T-helper 17 cell (primary cell): ENCODE measurements around the gene KIF22. TPM values are rescaled to one million over a fixed set of nuclear protein-coding genes. Genes with fewer than 3 reads are reported as not detected.
"Not testable (repeated sequence)": the region's sequence is repeated elsewhere in the genome, so short reads cannot be mapped to it uniquely, and the experiment has no call there.

ENCODE experiments used
- ATAC-seq: fragments of 150-1000 bp; cut with Tn5 transposase; 2 replicates; pipeline ENCODE4 v1.10.0; 2021; ENCODE audit warnings: mild to moderate bottlenecking, moderate library complexity
- DNase-seq, 3 donors: peaks; one replicate each; pipeline versions ENCODE4 v3.0.0 to v3.0.0-alpha.2; 2020 to 2021
- H3K9me3 ChIP-seq: one replicate; pipeline ENCODE4 v1.7.0; 2013; ENCODE audit warnings: low read length, mild to moderate bottlenecking; ENCODE audit not compliant: control insufficient read depth, poor library complexity, severe bottlenecking
- H3K27ac Mint-ChIP-seq: one replicate; pipeline ENCODE4 v1.8.0; 2022; ENCODE audit warnings: mild to moderate bottlenecking, moderate library complexity, mixed read lengths
- H3K27me3 Mint-ChIP-seq: one replicate; pipeline ENCODE4 v1.8.0; 2022; ENCODE audit warnings: mixed read lengths
- H3K36me3 Mint-ChIP-seq: one replicate; pipeline ENCODE4 v1.8.0; 2022; ENCODE audit warnings: low read depth, mixed read lengths
- H3K4me1 Mint-ChIP-seq: one replicate; pipeline ENCODE4 v1.8.0; 2022; ENCODE audit warnings: mild to moderate bottlenecking, mixed read lengths
- H3K4me3 Mint-ChIP-seq: one replicate; pipeline ENCODE4 v1.8.0; 2022; ENCODE audit warnings: mild to moderate bottlenecking, moderate library complexity, mixed read lengths
- total RNA-seq, 4 donors: library from RNA in 2 of 4; stranded (reverse) in 2 of 4; gene quantifications; one replicate each; pipeline ENCODE4 v1.2.3 and lab custom pipeline; 2022 to 2026

The KIF22 gene
- 10 to 100 TPM; 74.3 to 89.0 TPM for total RNA-seq
- 103 to 108 reads per million in 2 donors for total RNA-seq (lab: John Stamatoyannopoulos, UW)

DNA sequence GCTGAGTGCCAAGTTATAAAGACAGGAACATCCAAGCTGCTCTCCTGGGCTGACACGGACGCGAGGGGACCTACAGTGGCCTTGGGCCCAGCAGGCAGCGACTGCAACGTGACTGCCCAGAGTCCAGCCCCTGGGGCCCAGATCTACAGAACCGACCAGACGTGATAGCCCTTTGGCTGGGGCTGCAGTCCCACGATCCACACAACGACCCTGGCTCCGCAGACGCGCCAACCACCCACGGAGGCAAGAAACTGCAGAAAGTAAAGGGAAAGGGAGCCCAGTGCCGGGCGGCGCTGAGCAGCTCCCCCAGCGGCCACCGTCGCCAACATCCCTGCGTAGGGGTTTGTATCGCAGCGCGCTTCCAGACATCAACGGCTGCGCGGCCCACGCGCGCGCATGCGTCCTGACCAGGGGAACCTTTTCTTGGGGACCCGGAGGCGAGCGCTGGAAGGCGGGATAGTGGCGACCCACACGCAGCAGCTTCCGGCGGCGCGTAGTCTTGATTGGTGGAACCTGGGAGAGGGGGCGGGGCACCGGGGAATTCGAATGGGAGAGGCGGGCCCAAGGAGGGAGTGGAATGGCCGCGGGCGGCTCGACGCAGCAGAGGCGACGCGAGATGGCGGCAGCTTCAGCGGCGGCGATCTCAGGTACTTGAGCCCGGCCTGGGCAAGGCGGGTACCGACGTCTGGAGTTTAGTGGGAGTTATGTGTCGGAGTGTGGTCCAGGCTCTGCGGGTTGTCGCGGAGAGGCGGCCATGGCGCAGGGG, at the start of gene KIF22:
TSS of gene KIF22 (plus strand) at position 569 of the 766 bp plus-strand sequence. CDS start at position 578, 9 bp downstream.
- H3K36me3 Mint-ChIP-seq: peaks cover 8% of the 10 kb centered on the region
- H3K4me3 Mint-ChIP-seq: peak within 1 kb of the TSS; percentile 98
- DNase-seq (peak; percentile 99 to 100 (median 99)), ATAC-seq (peak; percentile 94)
- peaks cover 37% of the 10 kb centered on the region for H3K4me1 Mint-ChIP-seq
- no peaks in the 10 kb centered on the region for H3K27me3 Mint-ChIP-seq
- H3K27ac Mint-ChIP-seq: peak within 1 kb of the TSS; percentile 96
- no peaks in the 10 kb centered on the region for H3K9me3 ChIP-seq

DNA sequence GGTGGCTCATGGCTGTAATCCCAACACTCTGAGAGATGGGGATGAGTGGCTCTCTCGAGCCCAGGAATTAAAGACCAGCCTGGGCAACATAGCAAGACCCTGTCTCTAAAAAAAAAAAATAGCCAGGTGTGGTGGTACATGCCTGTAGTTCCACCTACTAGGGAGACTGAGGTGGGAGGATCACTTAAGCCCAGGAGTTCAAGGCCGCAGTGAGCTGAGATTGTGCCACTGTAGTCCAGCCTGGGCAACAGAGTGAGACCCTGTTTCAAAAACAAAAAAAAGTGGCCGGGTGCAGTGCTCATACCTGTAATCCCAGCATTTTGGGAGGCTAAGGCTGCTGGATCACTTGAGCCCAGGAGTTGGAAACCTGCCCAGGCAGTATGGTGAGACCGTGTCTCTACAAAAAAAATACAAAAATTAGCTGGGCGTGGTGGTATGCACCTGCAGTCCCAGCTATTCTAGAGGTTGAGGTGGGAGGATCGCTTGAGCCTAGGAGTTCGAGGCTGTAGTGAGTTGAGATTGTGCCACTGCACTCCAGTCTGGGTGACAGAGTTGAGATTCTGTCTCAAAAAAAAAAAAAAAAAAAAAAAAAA, 47.8 kb upstream of the KIF22 start:
- H3K4me1 Mint-ChIP-seq: peaks cover 73% of the 10 kb centered on the region
- peaks cover 16% of the 10 kb centered on the region for H3K36me3 Mint-ChIP-seq
- H3K27ac Mint-ChIP-seq: peak overlapping the region; percentile 100
- no peaks in the 10 kb centered on the region for H3K27me3 Mint-ChIP-seq
- DNase-seq: no peak
- peak overlapping the region; percentile 98 for H3K4me3 Mint-ChIP-seq
- H3K9me3 ChIP-seq: no peaks in the 10 kb centered on the region
- ATAC-seq: no peak

DNA sequence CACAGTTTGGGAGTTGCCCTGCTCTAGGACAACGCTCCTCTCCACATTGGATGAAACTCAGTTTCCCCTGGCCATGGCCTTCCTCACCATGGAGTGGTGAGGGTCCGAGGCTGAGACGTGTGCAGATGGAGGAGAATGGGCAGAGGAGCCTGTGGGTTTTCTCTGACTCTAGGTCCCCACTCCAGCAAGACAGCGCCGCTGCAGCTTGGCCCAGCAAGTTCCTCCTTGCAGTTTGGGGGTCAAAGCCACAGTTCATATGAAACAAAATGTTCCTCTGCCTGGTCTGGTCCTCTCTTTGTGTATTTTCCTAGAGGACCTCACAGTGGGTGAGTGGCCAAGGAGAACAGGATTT, 47.1 kb upstream of the KIF22 start:
- H3K27ac Mint-ChIP-seq: peak overlapping the region; percentile 100
- no peak for ATAC-seq
- no peaks in the 10 kb centered on the region for H3K9me3 ChIP-seq
- no peaks in the 10 kb centered on the region for H3K27me3 Mint-ChIP-seq
- peak overlapping the region; percentile 98 for H3K4me3 Mint-ChIP-seq
- peaks cover 67% of the 10 kb centered on the region for H3K4me1 Mint-ChIP-seq
- peaks cover 16% of the 10 kb centered on the region for H3K36me3 Mint-ChIP-seq
- no peak for DNase-seq

DNA sequence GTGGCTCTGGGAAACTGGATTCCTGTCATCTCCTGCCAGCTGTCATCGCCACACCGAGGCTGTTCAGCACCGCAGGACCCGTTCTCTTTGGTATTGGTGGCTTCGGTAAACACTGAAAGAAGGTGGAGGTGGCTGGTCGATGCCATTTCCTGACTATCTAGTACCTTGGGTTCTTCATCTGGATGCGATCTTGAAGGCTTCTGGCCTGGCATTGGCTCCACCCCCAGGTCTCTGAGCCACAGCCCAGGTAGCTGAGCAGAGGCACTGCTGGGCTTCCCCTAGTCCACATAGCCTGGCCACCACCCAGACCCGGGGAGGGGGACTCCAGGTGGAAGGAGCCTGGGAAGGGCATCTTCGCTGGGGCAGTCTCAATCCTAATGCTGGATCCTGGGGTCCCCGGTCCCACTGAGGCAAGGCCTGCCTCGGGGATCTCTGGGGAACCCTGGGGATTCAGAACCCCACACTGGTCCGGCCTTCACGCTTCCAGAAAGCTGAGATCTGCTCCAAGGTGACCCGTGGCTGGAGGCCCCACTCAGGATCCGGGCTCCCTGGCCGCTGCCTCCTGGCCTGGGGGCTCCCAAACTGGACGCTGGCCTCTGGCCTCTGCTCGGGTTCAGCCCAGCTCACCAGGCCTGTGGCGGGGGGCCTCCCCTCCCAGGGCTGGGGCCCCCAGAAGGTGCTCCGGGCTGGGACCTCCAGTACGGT, 46.6 kb upstream of the KIF22 start:
- Mint-ChIP-seq H3K4me1 (peaks cover 64% of the 10 kb centered on the region), H3K27me3 (no peaks in the 10 kb centered on the region), H3K27ac (peak overlapping the region; percentile 100), H3K4me3 (peak overlapping the region; percentile 98), H3K36me3 (peaks cover 18% of the 10 kb centered on the region)
- ATAC-seq (peak; percentile 36), DNase-seq (peak; percentile 21 to 48 (median 29))
- no peaks in the 10 kb centered on the region for H3K9me3 ChIP-seq

DNA sequence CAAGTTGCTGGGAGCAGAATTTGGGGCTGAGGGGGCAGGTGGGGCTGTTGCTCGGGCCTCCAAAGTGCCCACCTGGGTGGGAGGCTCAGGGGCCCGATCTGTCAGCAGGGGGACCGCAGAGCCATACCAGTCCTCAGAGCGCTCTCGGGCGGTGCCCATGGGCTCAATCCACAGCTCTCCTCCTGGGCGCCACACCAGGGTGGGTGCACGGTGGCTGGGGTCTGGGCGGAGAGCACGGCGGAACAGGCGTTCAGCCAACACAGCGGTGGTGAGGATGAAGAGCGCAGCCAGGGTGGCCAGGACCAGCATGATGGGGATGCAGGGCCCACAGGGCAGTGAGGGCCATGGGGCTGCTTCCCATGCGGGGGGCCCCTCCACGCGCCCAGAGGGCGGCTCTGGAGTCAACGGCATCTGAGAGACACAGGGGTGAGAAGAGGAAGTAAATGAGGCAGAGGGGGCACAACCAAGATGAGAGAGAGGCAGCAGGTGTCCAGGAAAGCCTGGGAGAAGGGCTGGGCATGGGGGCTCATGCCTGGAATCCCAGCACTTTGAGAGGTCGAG, 45.9 kb upstream of the KIF22 start:
- Mint-ChIP-seq H3K4me3 (peak overlapping the region; percentile 98), H3K27ac (peak overlapping the region; percentile 100), H3K4me1 (peaks cover 62% of the 10 kb centered on the region), H3K36me3 (peaks cover 19% of the 10 kb centered on the region), H3K27me3 (no peaks in the 10 kb centered on the region)
- H3K9me3 ChIP-seq: no peaks in the 10 kb centered on the region
- ATAC-seq: no peak
- DNase-seq: no peak

DNA sequence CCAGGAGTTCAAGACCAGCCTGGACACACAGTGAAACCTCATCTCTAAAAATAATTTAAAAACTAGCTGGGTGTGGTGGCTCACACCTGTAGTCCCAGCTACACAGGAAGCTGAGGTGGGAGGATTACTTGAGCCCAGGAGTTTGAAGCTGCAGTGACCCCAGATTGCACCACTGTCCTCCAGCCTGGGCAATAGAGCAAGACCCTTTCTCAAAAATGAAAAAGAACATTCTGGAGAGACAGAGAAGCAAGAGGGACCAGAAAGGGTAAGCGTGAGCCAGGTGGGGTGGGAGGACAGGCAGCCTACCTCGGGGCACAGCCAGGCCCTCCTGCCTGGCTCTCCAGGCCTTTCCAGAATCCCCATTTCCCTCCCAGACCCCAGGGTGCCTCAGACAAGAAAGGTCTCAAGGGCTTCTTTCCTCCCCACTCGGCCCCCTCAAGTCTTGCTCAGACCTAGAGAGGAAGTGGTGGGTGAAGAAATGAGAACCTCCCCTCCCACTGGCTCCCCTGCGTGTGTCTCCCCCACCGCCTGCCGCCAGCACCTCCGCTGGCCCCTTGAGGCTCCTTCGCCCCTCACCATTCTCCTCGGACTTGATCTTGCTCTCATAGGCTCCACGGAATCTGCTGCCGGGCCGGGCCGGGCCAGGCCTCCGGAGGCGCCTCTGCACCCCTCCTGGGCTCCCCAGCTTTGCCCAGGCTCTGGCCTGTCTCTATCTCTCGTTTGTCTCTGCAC, 45.3 kb upstream of the KIF22 start:
- peaks cover 55% of the 10 kb centered on the region for H3K4me1 Mint-ChIP-seq
- peaks cover 19% of the 10 kb centered on the region for H3K36me3 Mint-ChIP-seq
- H3K4me3 Mint-ChIP-seq: peak overlapping the region; percentile 98
- peak; percentile 13 to 33 (median 24) for DNase-seq
- H3K27ac Mint-ChIP-seq: peak overlapping the region; percentile 100
- H3K9me3 ChIP-seq: no peaks in the 10 kb centered on the region
- peak; percentile 35 for ATAC-seq
- H3K27me3 Mint-ChIP-seq: no peaks in the 10 kb centered on the region

DNA sequence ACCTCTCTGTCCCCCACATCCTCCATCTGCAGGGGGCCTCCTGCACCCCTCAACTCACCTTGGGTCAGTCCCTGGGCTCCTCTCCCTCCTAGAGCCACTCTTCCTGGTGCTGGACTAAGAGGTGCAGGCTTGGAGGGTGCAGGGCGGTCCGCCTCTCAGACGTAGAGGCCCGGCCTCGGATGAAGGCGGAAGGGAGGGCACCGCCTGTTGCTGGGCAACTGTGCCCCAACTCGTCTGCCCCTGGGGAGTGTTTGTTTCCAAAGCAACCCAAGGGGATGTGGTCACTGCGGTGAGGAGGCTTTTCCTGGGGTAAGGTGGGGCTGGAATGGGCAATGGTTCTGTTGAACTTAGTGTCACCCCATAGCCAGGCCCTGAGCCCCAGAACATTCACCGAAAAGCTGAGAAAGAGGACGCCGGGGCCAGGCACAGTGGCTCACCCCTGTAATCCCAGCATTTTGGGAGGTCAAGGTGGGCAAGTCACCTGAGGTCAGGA, 44.7 kb upstream of the KIF22 start, which contains the start of gene C16orf54:
TSS of gene C16orf54 (minus strand) at position 138 of the 493 bp plus-strand sequence. CDS start 1,039 bp downstream, outside the sequence.
- H3K4me3 Mint-ChIP-seq: peak within 1 kb of the TSS; percentile 98

DNA sequence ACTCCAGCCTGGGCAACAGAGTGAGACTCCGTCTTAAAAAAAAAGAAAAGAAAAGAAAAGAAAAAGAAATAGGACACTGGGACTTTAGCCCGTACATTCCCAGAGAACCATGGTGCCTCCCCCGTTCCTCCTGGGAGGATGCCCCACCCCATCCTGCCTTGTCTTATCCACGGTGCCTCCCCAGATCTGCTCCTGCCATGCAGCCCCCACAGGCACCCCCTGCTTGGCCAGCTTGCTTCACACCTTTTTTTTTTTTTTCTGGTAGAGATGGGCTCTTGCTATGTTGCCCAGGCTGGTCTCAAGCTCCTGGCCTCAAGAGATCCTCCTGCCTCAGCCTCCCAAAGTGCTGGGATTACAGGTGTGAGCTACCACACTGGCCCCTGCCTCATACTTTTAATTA, 44.0 kb upstream of the KIF22 start:
- Mint-ChIP-seq H3K36me3 (peaks cover 11% of the 10 kb centered on the region), H3K4me3 (peak overlapping the region; percentile 98), H3K27ac (peak overlapping the region; percentile 100), H3K4me1 (peaks cover 43% of the 10 kb centered on the region)
- not testable (repeated sequence) for H3K9me3 ChIP-seq, H3K27me3 Mint-ChIP-seq, ATAC-seq, DNase-seq

More for the DNA sequence above, 44.7 kb upstream of the KIF22 start, which contains the start of gene C16orf54:
- peak; percentile 75 to 89 (median 88) for DNase-seq
- no peaks in the 10 kb centered on the region for H3K9me3 ChIP-seq
- ATAC-seq: peak; percentile 84
- Mint-ChIP-seq H3K27me3 (no peaks in the 10 kb centered on the region), H3K4me1 (peaks cover 49% of the 10 kb centered on the region), H3K36me3 (peaks cover 16% of the 10 kb centered on the region), H3K27ac (peak within 1 kb of the TSS; percentile 100)

DNA sequence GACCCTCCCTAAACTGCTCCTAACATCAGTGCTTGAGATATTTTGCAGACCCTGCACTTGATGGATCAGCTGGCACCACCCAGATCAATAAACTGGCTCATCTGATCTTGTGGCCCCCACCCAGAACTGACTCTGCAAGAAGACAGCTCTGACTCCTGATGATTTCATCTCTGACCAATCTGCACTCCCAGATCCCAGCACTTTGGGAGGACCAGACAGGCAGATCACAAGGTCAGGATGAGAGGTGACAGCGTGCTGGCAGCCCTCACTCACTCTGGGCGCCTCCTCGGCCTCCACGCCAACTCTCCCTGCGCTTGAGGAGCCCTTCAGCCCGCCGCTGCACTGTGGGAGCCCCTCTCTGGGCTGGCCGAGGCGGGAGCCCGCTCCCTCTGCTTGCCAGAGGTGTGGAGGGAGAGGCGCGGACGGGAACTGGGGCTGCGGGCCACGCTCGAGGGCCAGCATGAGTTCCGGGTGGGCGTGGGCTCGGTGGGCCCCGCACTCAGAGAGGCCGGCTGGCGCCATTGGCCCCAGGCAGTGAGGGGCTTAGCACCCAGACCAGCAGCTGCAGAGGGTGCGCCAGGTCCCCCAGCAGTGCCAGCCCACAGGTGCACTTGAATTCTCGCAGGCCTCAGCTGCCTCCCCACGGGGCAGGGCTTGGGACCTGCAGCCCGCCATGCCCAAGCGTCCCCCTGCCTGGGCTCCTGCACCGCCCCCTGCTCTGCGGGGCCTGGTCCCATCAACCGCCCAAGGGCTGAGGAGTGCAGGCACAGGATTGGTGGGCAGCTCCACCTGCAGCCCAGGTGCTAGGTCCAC, 42.4 kb upstream of the KIF22 start:
- Mint-ChIP-seq H3K36me3 (peaks cover 10% of the 10 kb centered on the region), H3K27me3 (no peaks in the 10 kb centered on the region), H3K4me1 (peaks cover 36% of the 10 kb centered on the region), H3K27ac (peak overlapping the region; percentile 100), H3K4me3 (peak overlapping the region; percentile 7)
- no peaks in the 10 kb centered on the region for H3K9me3 ChIP-seq
- no peak for DNase-seq
- no peak for ATAC-seq

DNA sequence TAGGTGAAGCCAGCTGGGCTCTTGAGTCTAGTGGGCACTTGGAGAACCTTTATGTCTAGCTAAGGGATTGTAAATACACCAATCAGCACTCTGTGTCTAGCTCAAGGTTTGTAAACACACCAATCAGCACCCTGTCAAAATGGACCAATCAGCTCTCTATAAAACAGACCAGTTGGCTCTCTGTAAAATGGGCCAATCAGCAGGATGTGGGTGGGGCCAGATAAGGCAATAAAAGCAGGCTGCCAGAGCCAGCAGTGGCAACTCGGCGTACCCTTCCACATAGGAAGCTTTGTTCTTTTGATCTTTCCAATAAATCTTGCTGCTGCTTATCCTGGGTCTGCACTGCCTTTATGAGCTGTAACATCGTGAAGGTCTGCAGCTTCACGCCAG, 41.8 kb upstream of the KIF22 start:
- Mint-ChIP-seq H3K4me1 (peaks cover 30% of the 10 kb centered on the region), H3K27ac (peak overlapping the region; percentile 69), H3K36me3 (peaks cover 10% of the 10 kb centered on the region), H3K4me3 (peak overlapping the region; percentile 7)
- H3K9me3 ChIP-seq, H3K27me3 Mint-ChIP-seq, DNase-seq, ATAC-seq: not testable (repeated sequence)

DNA sequence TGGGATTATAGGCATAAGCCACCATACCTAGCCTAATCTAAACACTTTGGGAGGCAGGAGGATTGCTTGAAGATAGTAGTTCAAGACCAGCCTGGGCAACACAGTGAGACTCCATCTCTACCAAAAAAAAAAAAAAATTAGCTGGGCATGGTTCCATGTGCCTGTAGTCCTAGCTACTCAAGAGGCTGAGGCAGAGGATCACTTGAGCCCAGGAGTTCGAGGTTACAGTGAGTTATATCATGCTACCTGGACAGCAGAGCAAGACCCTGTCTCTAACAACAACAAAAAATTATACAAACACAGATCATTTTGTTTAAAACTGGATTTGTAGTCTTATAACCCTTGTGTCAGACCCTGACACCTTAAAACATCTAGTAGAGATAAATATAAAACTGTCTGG, 37.0 kb upstream of the KIF22 start:
- no peaks in the 10 kb centered on the region for H3K27me3 Mint-ChIP-seq
- no peaks in the 10 kb centered on the region for H3K9me3 ChIP-seq
- no peak for DNase-seq
- H3K4me1 Mint-ChIP-seq: peaks cover 9% of the 10 kb centered on the region
- ATAC-seq: no peak
- peak overlapping the region; percentile 9 for H3K27ac Mint-ChIP-seq
- H3K36me3 Mint-ChIP-seq: peaks cover 3% of the 10 kb centered on the region
- H3K4me3 Mint-ChIP-seq: no peak overlapping the region

DNA sequence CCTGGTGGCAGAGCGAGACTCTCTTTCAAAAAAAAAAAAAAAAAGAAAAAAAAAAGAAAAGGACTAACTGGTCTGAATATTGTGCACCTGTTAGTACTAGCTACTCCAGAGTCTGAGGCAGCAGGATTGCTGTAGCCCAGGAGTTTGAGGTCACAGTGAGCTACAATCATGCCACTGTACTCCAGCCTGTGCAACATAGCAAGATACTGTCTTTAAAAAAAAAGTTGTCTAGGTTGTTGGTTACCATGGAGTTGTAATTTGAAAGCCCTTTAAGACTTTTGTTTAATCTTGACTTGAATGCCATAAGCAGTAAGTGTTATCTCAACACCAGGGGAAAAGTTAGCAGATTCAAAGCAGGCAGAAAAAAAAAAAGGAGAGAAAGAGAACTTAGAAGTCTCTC, 33.9 kb upstream of the KIF22 start:
- peak overlapping the region; percentile 11 for H3K27ac Mint-ChIP-seq
- DNase-seq (no peak), ATAC-seq (peak; percentile 51)
- no peaks in the 10 kb centered on the region for H3K36me3 Mint-ChIP-seq
- no peaks in the 10 kb centered on the region for H3K9me3 ChIP-seq
- H3K4me3 Mint-ChIP-seq: peak overlapping the region; percentile 5
- peaks cover 12% of the 10 kb centered on the region for H3K4me1 Mint-ChIP-seq
- H3K27me3 Mint-ChIP-seq: no peaks in the 10 kb centered on the region
